Activated T-helper 2 cell treated with anti-CD3 and anti-CD28 coated beads, Interferon-gamma antibody, Interleukin-2, Interleukin-4, amounts not matched to agents 10 μg/mL and 5 μg/mL and 100 μg/mL, durations not matched to agents 14 hours and 24 hours and 36 hours (primary cell): ENCODE measurements around the gene C5orf63. TPM values are rescaled to one million over a fixed set of nuclear protein-coding genes. Genes with fewer than 3 reads are reported as not detected.
"Not testable (repeated sequence)": the region's sequence is repeated elsewhere in the genome, so short reads cannot be mapped to it uniquely, and the experiment has no call there.

Source experiments
- DNase-seq: peaks from one replicate; pipeline ENCODE4 v3.0.0; 2021; ENCODE audit warnings: low spot score
- H3K27ac Mint-ChIP-seq: one replicate; pipeline ENCODE4 v1.8.0; 2021; ENCODE audit warnings: mixed read lengths
- H3K27me3 Mint-ChIP-seq: one replicate; pipeline ENCODE4 v1.8.0; 2021; ENCODE audit warnings: low read depth, mixed read lengths
- H3K36me3 Mint-ChIP-seq: one replicate; pipeline ENCODE4 v1.8.0; 2021; ENCODE audit warnings: low read depth, mixed read lengths
- H3K4me1 Mint-ChIP-seq: one replicate; pipeline ENCODE4 v1.8.0; 2021; ENCODE audit warnings: low read depth, mixed read lengths
- H3K4me3 Mint-ChIP-seq: one replicate; pipeline ENCODE4 v1.8.0; 2021; ENCODE audit warnings: low read depth, mild to moderate bottlenecking, moderate library complexity, mixed read lengths
- H3K9me3 Mint-ChIP-seq: one replicate; pipeline ENCODE4 v1.8.0; 2021; ENCODE audit warnings: mixed read lengths
- intact Hi-C: fragments of 100-400 bp; cut with micrococcal nuclease; formaldehyde crosslinking; loops from one replicate; pipeline ENCODE4 v1.15.1; 2023
- total RNA-seq: library from RNA; stranded (reverse); gene quantifications from 2 replicates; pipeline ENCODE4 v1.2.3, GENCODE V29; 2022

C5orf63 gene
- total RNA-seq, 1 donor from 2014 or later: 6.1 TPM

DNA sequence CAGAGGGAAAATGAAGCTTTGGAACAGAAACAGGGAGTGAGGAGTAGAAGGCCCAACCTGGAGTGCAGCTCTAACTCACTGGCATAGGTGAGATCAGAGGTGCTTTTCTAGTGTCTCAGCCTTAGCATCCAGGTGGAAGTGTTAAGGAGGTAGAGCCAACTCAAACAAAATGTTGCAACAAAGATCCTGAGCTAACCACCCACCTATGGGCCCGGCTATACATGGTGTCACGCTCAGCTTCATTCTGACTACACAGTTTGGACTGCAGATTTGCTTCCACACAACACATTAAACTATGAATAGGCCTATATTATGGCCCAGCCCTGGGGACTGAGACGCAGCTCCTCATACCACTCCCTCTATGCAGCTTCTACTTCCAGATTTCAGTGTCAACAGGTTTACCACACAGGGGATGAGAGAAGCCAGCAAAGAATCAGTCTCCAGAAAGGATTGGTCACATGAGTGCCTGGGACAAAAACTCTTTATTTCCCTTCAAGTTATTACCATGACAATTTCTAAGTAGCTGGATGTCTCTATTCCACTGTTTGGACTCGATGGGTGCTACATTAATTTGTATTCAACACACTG lies 9.0 kb downstream of the C5orf63 start:
- no peak overlapping the region for H3K4me3 Mint-ChIP-seq
- H3K36me3 Mint-ChIP-seq: peaks cover 8% of the 10 kb centered on the region
- no peaks in the 10 kb centered on the region for H3K9me3 Mint-ChIP-seq
- peaks cover 12% of the 10 kb centered on the region for H3K4me1 Mint-ChIP-seq
- intact Hi-C loops: no loop called here
- no peaks in the 10 kb centered on the region for H3K27me3 Mint-ChIP-seq
- H3K27ac Mint-ChIP-seq: no peak overlapping the region
- DNase-seq: no peak

- H3K36me3 Mint-ChIP-seq: peaks cover 4% of the 10 kb centered on the region
- H3K9me3 Mint-ChIP-seq: no peaks in the 10 kb centered on the region
- peaks cover 12% of the 10 kb centered on the region for H3K4me1 Mint-ChIP-seq
- no peak overlapping the region for H3K4me3 Mint-ChIP-seq
- H3K27me3 Mint-ChIP-seq: no peaks in the 10 kb centered on the region
- no peak overlapping the region for H3K27ac Mint-ChIP-seq
- DNase-seq: no peak
- intact Hi-C loops: no loop called here
These were observed 9.9 kb downstream of the C5orf63 start for GRCh38 chr5:127063257-127063913.

- H3K27me3 Mint-ChIP-seq: no peaks in the 10 kb centered on the region
- intact Hi-C loops: no loop called here
- H3K36me3 Mint-ChIP-seq: peaks cover 7% of the 10 kb centered on the region
- no peak overlapping the region for H3K27ac Mint-ChIP-seq
- peaks cover 12% of the 10 kb centered on the region for H3K4me1 Mint-ChIP-seq
- no peak for DNase-seq
- H3K9me3 Mint-ChIP-seq: no peaks in the 10 kb centered on the region
- no peak overlapping the region for H3K4me3 Mint-ChIP-seq
These were observed 11.3 kb downstream of the C5orf63 start for GRCh38 chr5:127061956-127062355.

DNA sequence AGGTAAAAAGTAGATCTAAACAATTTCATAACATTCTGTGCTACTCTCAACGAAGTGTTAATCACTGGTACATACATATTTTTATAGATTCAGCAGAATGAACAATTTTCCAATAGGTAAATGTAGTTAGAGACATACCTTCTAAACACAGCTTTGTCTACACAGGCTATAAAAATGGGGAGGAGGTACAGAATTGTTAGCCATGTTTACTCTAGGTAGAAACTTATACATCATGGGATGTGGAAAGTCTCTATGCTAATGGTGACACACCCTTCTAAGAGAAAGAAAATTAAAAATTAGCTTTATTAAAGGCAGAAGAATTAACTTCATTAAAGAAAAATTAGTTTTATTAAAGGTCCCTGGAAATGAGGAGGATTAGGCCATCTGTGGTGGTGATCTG lies 11.8 kb downstream of the C5orf63 start:
- Mint-ChIP-seq H3K27ac (no peak overlapping the region), H3K36me3 (peaks cover 8% of the 10 kb centered on the region), H3K4me1 (peaks cover 12% of the 10 kb centered on the region), H3K9me3 (no peaks in the 10 kb centered on the region), H3K4me3 (no peak overlapping the region), H3K27me3 (no peaks in the 10 kb centered on the region)
- no peak for DNase-seq
- intact Hi-C loops: no loop called here

GRCh38 chr5:127060470-127060985 lies 12.8 kb downstream of the C5orf63 start:
- no peak for DNase-seq
- no peak overlapping the region for H3K4me3 Mint-ChIP-seq
- H3K36me3 Mint-ChIP-seq: peaks cover 17% of the 10 kb centered on the region
- intact Hi-C loops: no loop called here
- H3K4me1 Mint-ChIP-seq: peaks cover 12% of the 10 kb centered on the region
- H3K27me3 Mint-ChIP-seq: no peaks in the 10 kb centered on the region
- no peak overlapping the region for H3K27ac Mint-ChIP-seq
- peaks cover 7% of the 10 kb centered on the region for H3K9me3 Mint-ChIP-seq

DNA sequence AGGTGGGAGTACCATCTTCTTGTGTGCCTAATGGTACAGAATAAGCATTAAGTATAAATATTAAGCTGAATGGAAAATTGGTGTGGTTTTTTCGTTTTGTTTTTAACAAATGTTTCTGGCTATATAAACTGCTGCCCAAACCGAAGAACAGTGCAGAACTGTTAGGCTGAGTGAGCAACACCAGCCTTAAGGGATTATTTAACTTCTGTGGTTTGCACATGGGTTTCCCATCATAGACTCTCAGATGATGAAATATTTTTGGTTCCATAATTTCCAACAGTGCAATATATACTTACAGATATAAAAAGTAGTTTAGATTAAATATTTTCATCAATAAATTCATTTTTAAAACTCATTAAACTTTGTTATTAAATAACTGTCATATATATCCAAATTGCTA lies 16.4 kb downstream of the C5orf63 start:
- peaks cover 32% of the 10 kb centered on the region for H3K36me3 Mint-ChIP-seq
- H3K4me3 Mint-ChIP-seq: no peak overlapping the region
- peaks cover 7% of the 10 kb centered on the region for H3K9me3 Mint-ChIP-seq
- intact Hi-C loops: no loop called here
- no peak for DNase-seq
- no peak overlapping the region for H3K27ac Mint-ChIP-seq
- peaks cover 12% of the 10 kb centered on the region for H3K4me1 Mint-ChIP-seq
- no peaks in the 10 kb centered on the region for H3K27me3 Mint-ChIP-seq

DNA sequence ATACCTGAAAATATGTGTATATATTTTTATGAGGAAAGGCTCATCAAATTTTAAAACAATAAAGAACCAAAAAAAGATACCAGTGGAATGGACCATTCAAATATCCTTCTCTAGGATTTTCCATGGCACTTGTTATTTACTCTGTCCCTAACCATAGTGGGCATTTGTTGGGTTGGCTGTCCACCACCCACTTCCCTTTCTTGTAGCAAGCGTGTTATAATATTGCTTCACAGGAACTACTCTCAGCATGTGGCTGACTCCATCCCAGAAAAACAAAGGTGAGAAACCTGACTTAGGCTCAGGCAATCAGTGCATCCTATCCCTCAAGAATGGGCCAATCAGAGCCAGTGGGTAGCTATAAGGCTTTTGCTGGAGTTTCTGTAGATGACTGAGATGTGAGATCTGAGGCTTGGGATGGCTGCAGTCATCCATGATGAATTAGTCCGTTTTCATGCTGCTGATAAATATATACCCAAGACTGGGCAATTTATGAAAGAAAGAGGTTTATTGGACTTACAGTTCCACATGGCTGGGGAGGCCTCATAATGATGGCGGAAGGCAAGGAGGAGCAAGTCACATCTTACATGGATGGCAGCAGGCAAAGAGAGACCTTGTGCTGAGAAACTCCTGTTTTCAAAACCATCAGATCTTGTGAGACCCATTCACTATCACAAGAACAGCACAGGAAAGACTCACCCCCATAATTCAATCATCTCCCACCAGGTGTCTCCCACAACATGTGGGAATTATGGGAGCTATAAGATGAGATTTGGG lies 17.2 kb downstream of the C5orf63 start:
- DNase-seq: no peak
- H3K9me3 Mint-ChIP-seq: peaks cover 7% of the 10 kb centered on the region
- peaks cover 12% of the 10 kb centered on the region for H3K4me1 Mint-ChIP-seq
- H3K27me3 Mint-ChIP-seq: no peaks in the 10 kb centered on the region
- peaks cover 32% of the 10 kb centered on the region for H3K36me3 Mint-ChIP-seq
- no peak overlapping the region for H3K27ac Mint-ChIP-seq
- no peak overlapping the region for H3K4me3 Mint-ChIP-seq
- intact Hi-C loops: no loop called here

- H3K27ac Mint-ChIP-seq, DNase-seq, H3K27me3 Mint-ChIP-seq, H3K9me3 Mint-ChIP-seq, H3K4me1 Mint-ChIP-seq, intact Hi-C loops, H3K4me3 Mint-ChIP-seq: not testable (repeated sequence)
- H3K36me3 Mint-ChIP-seq: peaks cover 28% of the 10 kb centered on the region
These were observed 19.8 kb downstream of the C5orf63 start for GRCh38 chr5:127053551-127053950.

DNA sequence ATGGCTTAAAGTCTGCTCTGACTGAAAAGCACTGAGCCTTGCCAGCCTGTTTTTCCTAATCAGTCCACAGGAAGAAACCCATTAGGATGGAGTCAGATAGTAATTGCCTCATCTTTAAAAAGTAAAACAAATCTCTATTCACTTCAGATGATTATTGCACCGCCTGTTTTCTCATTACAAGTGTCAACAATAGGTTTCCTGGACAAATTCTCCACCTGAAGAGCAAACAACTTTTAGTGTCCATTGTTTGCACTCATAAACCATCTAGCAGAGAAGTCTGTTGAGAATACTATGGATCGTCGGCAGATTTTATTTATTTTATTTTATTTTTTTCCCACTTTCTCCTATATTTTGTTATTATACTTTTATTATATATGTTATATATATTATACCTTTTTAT lies 20.3 kb downstream of the C5orf63 start:
- peaks cover 26% of the 10 kb centered on the region for H3K36me3 Mint-ChIP-seq
- peaks cover 7% of the 10 kb centered on the region for H3K9me3 Mint-ChIP-seq
- intact Hi-C loops: no loop called here
- H3K4me1 Mint-ChIP-seq: no peaks in the 10 kb centered on the region
- DNase-seq: no peak
- no peak overlapping the region for H3K4me3 Mint-ChIP-seq
- no peaks in the 10 kb centered on the region for H3K27me3 Mint-ChIP-seq
- H3K27ac Mint-ChIP-seq: no peak overlapping the region

- no peak for DNase-seq
- no peak overlapping the region for H3K27ac Mint-ChIP-seq
- no peak overlapping the region for H3K4me3 Mint-ChIP-seq
- no peaks in the 10 kb centered on the region for H3K4me1 Mint-ChIP-seq
- peaks cover 25% of the 10 kb centered on the region for H3K36me3 Mint-ChIP-seq
- intact Hi-C loops: no loop called here
- H3K9me3 Mint-ChIP-seq: peaks cover 7% of the 10 kb centered on the region
- no peaks in the 10 kb centered on the region for H3K27me3 Mint-ChIP-seq
These were observed 21.7 kb downstream of the C5orf63 start for GRCh38 chr5:127051591-127051990.

- no peaks in the 10 kb centered on the region for H3K36me3 Mint-ChIP-seq
- H3K27ac Mint-ChIP-seq: no peak overlapping the region
- H3K9me3 Mint-ChIP-seq: no peaks in the 10 kb centered on the region
- no peaks in the 10 kb centered on the region for H3K4me1 Mint-ChIP-seq
- H3K4me3 Mint-ChIP-seq: no peak overlapping the region
- intact Hi-C loops: no loop called here
- DNase-seq: no peak
- H3K27me3 Mint-ChIP-seq: no peaks in the 10 kb centered on the region
These were observed 26.8 kb downstream of the C5orf63 start for GRCh38 chr5:127046343-127047072.

DNA sequence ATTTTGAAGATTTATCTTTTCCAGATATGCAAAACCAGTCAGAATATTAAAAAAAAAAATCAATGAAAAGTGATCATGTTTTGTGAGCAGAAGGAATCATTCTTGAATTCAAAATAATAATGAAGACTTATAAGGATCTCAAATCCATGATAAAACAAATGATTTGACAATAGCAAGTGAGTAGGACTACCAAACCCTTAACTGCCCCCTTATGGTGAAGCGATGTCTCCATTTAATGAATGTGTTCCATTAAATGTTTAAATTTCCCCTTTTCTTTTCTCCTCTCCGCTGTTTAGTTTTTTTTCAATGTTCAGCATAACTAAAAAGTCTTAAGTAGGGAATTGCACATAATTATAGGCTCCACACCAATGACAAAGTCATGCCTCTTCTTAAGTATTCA lies 30.7 kb downstream of the C5orf63 start:
- no peaks in the 10 kb centered on the region for H3K9me3 Mint-ChIP-seq
- no peaks in the 10 kb centered on the region for H3K36me3 Mint-ChIP-seq
- intact Hi-C loops: no loop called here
- H3K4me3 Mint-ChIP-seq: no peak overlapping the region
- peaks cover 4% of the 10 kb centered on the region for H3K4me1 Mint-ChIP-seq
- H3K27ac Mint-ChIP-seq: no peak overlapping the region
- no peak for DNase-seq
- H3K27me3 Mint-ChIP-seq: no peaks in the 10 kb centered on the region
